ENCODE measurements around the gene ARMH3.
"Not testable (repeated sequence)": the region's sequence is repeated elsewhere in the genome, so short reads cannot be mapped to it uniquely, and the experiment has no call there.

ARMH3 gene

GRCh38 chr10:102055647-102056419 is at the start of gene ARMH3:
Gene ARMH3, minus strand, starts transcription at chr10:102056173. Its CDS starts 16,059 bp downstream, at chr10:102040114.
- DNase-seq, result peak; percentile 97

- DNase-seq, result no peak
These were observed 46.4 kb upstream of the ARMH3 start for GRCh38 chr10:102102421-102102820.

- no peak for DNase-seq
These were observed 45.2 kb upstream of the ARMH3 start for GRCh38 chr10:102101152-102101551.

- DNase-seq, result no peak
These were observed 40.5 kb upstream of the ARMH3 start for GRCh38 chr10:102096449-102096848.

- no peak for DNase-seq
These were observed 34.8 kb upstream of the ARMH3 start for GRCh38 chr10:102090772-102091171.

- no peak for DNase-seq
These were observed 30.2 kb upstream of the ARMH3 start for GRCh38 chr10:102086196-102086595.

GRCh38 chr10:102085336-102085735 is 29.4 kb upstream of the ARMH3 start:
- DNase-seq, result no peak

- DNase-seq, result no peak
These were observed 27.6 kb upstream of the ARMH3 start for GRCh38 chr10:102083541-102083940.

- peak; percentile 73 for DNase-seq
These were observed 16.9 kb upstream of the ARMH3 start for GRCh38 chr10:102072673-102073527.

- no peak for DNase-seq
These were observed 13.1 kb upstream of the ARMH3 start for GRCh38 chr10:102069071-102069470.

GRCh38 chr10:102068216-102068615 is 12.2 kb upstream of the ARMH3 start:
- no peak for DNase-seq

- DNase-seq, result no peak
These were observed 11.3 kb upstream of the ARMH3 start for GRCh38 chr10:102067091-102067916.

- no peak for DNase-seq
These were observed 10.6 kb upstream of the ARMH3 start for GRCh38 chr10:102066399-102067088.

GRCh38 chr10:102065561-102066398 is 9.8 kb upstream of the ARMH3 start:
- DNase-seq, result peak; percentile 36

GRCh38 chr10:102064868-102065560 is 9.0 kb upstream of the ARMH3 start, which contains the start of gene HPS6:
Gene HPS6, plus strand, starts transcription at chr10:102065349. Its CDS starts 126 bp downstream, at chr10:102065475.
- peak; percentile 92 for DNase-seq

GRCh38 chr10:102064503-102064867 is 8.5 kb upstream of the ARMH3 start:
- no peak for DNase-seq

GRCh38 chr10:102059987-102060386 is 4.0 kb upstream of the ARMH3 start:
- no peak for DNase-seq

GRCh38 chr10:102054881-102055646 is 909 bp downstream of the ARMH3 start:
- DNase-seq, result not testable (repeated sequence)

GRCh38 chr10:102046095-102046494 is 9.9 kb downstream of the ARMH3 start:
- DNase-seq, result no peak

GRCh38 chr10:102045292-102045691 is 10.7 kb downstream of the ARMH3 start:
- no peak for DNase-seq

Data from right hindlimb (tissue), 1 donor.